HepG2 (cell line): ENCODE results near the gene HIC1. TPM values are rescaled to one million over a fixed set of nuclear protein-coding genes. Genes with fewer than 3 reads are reported as not detected.

Source experiments
- AKNA ChIP-seq: sonication (generic); formaldehyde crosslinking; IDR thresholded peaks from 2 replicates; pipeline ENCODE4 v1.4.0; 2020; ENCODE audit warnings: missing genetic modification reagents, borderline replicate concordance
- BCL6 ChIP-seq: IDR thresholded peaks from 2 replicates; pipeline ENCODE4 v1.6.1; 2016; ENCODE audit warnings: missing genetic modification reagents, missing compliant biosample characterization
- GATAD2A ChIP-seq: IDR thresholded peaks from 2 replicates; pipeline ENCODE4 v1.6.1; 2016
- KDM2A ChIP-seq: sonication (generic); formaldehyde crosslinking; IDR thresholded peaks from 2 replicates; pipeline ENCODE4 v1.4.0; 2020; ENCODE audit warnings: low read depth, missing genetic modification reagents, borderline replicate concordance
- MED1 ChIP-seq: sonication (generic); formaldehyde crosslinking; IDR thresholded peaks from 2 replicates; pipeline ENCODE4 v1.4.0; 2020; ENCODE audit warnings: missing genetic modification reagents
- SOX5 ChIP-seq: IDR thresholded peaks from 2 replicates; pipeline ENCODE4 v1.6.1; 2016; ENCODE audit warnings: borderline replicate concordance
- SP1 ChIP-seq, 2 experiments: fragments of 450-650 bp in 1 of 2; sonication (generic) in 1 of 2; formaldehyde crosslinking in 1 of 2; IDR thresholded peaks; 2 replicates each; pipeline versions ENCODE4 v1.4.0 to v1.6.1; 2016 to 2020; ENCODE audit warnings: missing genetic modification reagents in 1 of 2
- ZFP91 ChIP-seq: sonication (generic); formaldehyde crosslinking; IDR thresholded peaks from 2 replicates; pipeline ENCODE4 v1.9.0; 2022; ENCODE audit warnings: missing genetic modification reagents, mild to moderate bottlenecking, borderline replicate concordance
- ZKSCAN8 ChIP-seq: IDR thresholded peaks from 2 replicates; pipeline ENCODE4 v1.6.1; 2016; ENCODE audit warnings: borderline replicate concordance, missing genetic modification reagents, missing compliant biosample characterization
- ZMAT5 ChIP-seq: sonication (generic); formaldehyde crosslinking; IDR thresholded peaks from 2 replicates; pipeline ENCODE4 v1.5.0; 2020; ENCODE audit warnings: mild to moderate bottlenecking, low read depth, missing genetic modification reagents, borderline replicate concordance
- ZNF205 ChIP-seq: IDR thresholded peaks from 2 replicates; pipeline ENCODE4 v1.6.1; 2018; ENCODE audit warnings: missing biosample characterization, missing genetic modification reagents
- ZNF777 ChIP-seq: sonication (generic); formaldehyde crosslinking; IDR thresholded peaks from 2 replicates; pipeline ENCODE4 v1.4.0; 2020; ENCODE audit warnings: missing genetic modification reagents
- ZNF784 ChIP-seq: sonication (generic); formaldehyde crosslinking; IDR thresholded peaks from 2 replicates; pipeline ENCODE4 v1.5.1; 2020; ENCODE audit warnings: missing genetic modification reagents, mild to moderate bottlenecking, borderline replicate concordance
- ZNF792 ChIP-seq: IDR thresholded peaks from 2 replicates; pipeline ENCODE4 v1.6.1; 2016
- polyA plus RNA-seq, 8 experiments: library from polyadenylated mRNA; depleted of rRNA in 3 of 8; stranded (reverse) in 7 of 8; unstranded in 1 of 8; fragments of >200 nt; fragmentation: Illumina TruSeq in 4 of 8; extraction: Trizol in 4 of 8; gene quantifications; 2 replicates each; pipeline versions ENCODE4 v1.2.1 to v1.2.3, GENCODE V29; 2011 to 2016; ENCODE audit warnings: low read depth in 4 of 8, missing spikeins in 1 of 8, mixed read lengths in 1 of 8; ENCODE audit not compliant: insufficient read depth in 1 of 8
- total RNA-seq, 5 experiments: library from RNA; depleted of rRNA; stranded (reverse); fragments of >200 nt; fragmentation: Illumina TruSeq; extraction: Trizol; gene quantifications; 2 replicates each; pipeline ENCODE4 v1.2.3, GENCODE V29; 2016; ENCODE audit warnings: low read depth in 1 of 5
- TF ChIP-seq, protein P1 (sequence below): sonication (generic); formaldehyde crosslinking; IDR thresholded peaks from 2 replicates; pipeline ENCODE4 v1.5.0; 2020; ENCODE audit warnings: mild to moderate bottlenecking, missing genetic modification reagents, moderate library complexity
- TF ChIP-seq, protein P2 (sequence below), 2 experiments: sonication (generic) in 1 of 2; formaldehyde crosslinking in 1 of 2; IDR thresholded peaks; 2 replicates each; pipeline versions ENCODE4 v1.4.0 to v1.6.1; 2018 to 2020; ENCODE audit warnings: missing genetic modification reagents in 2 of 2, borderline replicate concordance in 1 of 2, low read depth in 1 of 2, mild to moderate bottlenecking in 1 of 2, missing biosample characterization in 1 of 2

Gene HIC1
- total and polyA plus RNA-seq, 2 of the 13 experiments (the other 11 are each of a cell fraction or from before 2014, with no cell fraction given), result 0.04 to 0.31 TPM

- peak; percentile 81; the same call in 1 of the 2 replicates for TF ChIP-seq KDM2A (CRISPR knock-in tag)
- peak; percentile 65; the same call in 1 of the 2 replicates for TF ChIP-seq BCL6 (CRISPR knock-in tag)
- no peak for TF ChIP-seq AKNA (CRISPR knock-in tag)
- TF ChIP-seq ZNF777 (CRISPR knock-in tag), result peak; percentile 73
- 0 out of 2 replicates have a peak, but pooled peaks have one; percentile 30 for TF ChIP-seq ZNF205
- TF ChIP-seq, protein P1, sequence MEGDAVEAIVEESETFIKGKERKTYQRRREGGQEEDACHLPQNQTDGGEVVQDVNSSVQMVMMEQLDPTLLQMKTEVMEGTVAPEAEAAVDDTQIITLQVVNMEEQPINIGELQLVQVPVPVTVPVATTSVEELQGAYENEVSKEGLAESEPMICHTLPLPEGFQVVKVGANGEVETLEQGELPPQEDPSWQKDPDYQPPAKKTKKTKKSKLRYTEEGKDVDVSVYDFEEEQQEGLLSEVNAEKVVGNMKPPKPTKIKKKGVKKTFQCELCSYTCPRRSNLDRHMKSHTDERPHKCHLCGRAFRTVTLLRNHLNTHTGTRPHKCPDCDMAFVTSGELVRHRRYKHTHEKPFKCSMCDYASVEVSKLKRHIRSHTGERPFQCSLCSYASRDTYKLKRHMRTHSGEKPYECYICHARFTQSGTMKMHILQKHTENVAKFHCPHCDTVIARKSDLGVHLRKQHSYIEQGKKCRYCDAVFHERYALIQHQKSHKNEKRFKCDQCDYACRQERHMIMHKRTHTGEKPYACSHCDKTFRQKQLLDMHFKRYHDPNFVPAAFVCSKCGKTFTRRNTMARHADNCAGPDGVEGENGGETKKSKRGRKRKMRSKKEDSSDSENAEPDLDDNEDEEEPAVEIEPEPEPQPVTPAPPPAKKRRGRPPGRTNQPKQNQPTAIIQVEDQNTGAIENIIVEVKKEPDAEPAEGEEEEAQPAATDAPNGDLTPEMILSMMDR, result peak; percentile 89
- peak; percentile 23; the same call in 1 of the 2 replicates for TF ChIP-seq SOX5 (CRISPR knock-in tag)
- TF ChIP-seq ZNF792 (CRISPR knock-in tag), result 0 out of 2 replicates have a peak, but pooled peaks have one; percentile 39
- TF ChIP-seq, protein P2, sequence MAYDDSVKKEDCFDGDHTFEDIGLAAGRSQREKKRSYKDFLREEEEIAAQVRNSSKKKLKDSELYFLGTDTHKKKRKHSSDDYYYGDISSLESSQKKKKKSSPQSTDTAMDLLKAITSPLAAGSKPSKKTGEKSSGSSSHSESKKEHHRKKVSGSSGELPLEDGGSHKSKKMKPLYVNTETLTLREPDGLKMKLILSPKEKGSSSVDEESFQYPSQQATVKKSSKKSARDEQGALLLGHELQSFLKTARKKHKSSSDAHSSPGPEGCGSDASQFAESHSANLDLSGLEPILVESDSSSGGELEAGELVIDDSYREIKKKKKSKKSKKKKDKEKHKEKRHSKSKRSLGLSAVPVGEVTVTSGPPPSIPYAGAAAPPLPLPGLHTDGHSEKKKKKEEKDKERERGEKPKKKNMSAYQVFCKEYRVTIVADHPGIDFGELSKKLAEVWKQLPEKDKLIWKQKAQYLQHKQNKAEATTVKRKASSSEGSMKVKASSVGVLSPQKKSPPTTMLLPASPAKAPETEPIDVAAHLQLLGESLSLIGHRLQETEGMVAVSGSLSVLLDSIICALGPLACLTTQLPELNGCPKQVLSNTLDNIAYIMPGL (CRISPR knock-in tag; IDR thresholded peaks at IDR 0.05; ENCODE audit: borderline replicate concordance in 1 of 2, low read depth in 1 of 2), result peak in 1 of 2 experiments; percentile 45; a peak in 1 of 4 replicates
- 0 out of 2 replicates have a peak, but pooled peaks have one; percentile 18 for TF ChIP-seq MED1
- peak; percentile 54; the same call in 1 of the 2 replicates for TF ChIP-seq ZFP91 (CRISPR knock-in tag)
- peak; percentile 14; the same call in 1 of the 2 replicates for TF ChIP-seq GATAD2A (CRISPR knock-in tag)
- TF ChIP-seq ZNF784 (CRISPR knock-in tag), result 0 out of 2 replicates have a peak, but pooled peaks have one; percentile 13
- TF ChIP-seq SP1 (IDR thresholded peaks at IDR 0.05), result no peak
- 0 out of 2 replicates have a peak, but pooled peaks have one; percentile 24 for TF ChIP-seq SP1 (CRISPR knock-in tag; IDR thresholded peaks at IDR 0.05)
- peak; percentile 53; the same call in 1 of the 2 replicates for TF ChIP-seq ZKSCAN8 (CRISPR knock-in tag)
- no peak for TF ChIP-seq ZMAT5
These were observed 29.1 kb upstream of the HIC1 start (continued) for GRCh38 chr17:2025622-2026309.
